ENCODE measurements around the gene TM9SF1. TPM values are rescaled to one million over a fixed set of nuclear protein-coding genes. Genes with fewer than 3 reads are reported as not detected.

The TM9SF1 gene
- total and polyA plus RNA-seq, 2 of the 13 experiments (the other 11 are each of a cell fraction or from before 2014, with no cell fraction given), result 83.2 to 110 TPM

DNA sequence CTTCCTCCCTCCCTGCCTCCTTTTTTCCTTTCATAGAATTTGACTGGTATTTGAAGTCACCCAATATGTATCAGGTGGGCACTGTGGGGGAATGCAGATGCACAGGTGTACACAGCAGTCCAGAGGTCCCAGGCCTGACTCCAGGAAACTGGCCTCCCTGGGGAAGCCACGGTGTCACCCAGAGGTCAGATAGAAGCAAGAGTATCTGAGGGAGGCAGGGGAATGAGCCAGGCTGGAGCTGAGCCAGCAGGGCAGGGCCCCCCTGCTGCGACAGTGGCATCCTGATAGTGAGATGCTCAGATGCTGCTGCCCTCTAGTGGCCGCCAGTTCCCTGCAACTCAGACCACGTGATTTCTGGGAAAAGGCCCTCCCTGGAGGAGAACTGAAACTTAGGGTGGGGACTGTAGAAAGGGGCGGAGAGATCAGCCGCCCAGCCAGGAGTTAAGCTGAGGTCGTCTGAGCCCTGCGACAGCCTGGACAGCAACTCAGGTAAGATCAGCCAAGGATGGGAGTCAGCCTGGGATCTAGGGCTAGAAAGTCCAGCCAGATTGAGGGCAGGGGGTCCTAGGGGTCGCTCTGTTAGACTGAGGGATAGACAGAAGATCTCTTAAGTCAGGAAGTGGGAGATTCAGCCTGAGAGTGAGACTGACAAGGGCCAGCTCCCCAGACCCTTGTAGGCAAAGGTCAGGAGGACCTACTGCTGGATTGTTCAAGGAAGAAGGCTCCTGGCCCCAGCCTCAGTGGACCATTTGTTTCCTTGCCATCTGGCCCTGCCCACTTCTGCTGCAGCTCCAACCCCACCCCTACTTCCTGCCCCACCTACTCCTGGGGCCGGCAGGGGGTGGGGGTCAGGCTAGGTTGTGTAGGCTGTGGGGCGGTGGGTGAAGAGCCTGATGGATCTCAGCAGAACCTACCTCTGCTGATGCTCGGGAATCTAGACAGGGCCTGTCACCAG lies 34.1 kb downstream of the TM9SF1 start, which contains the start of gene IRF9:
Gene IRF9 (plus strand): TSS at position 416 of the 955 bp plus-strand sequence. CDS start 880 bp downstream, outside the sequence.
- peaks cover 57 to 68% of the 10 kb centered on the region in 2 experiments for H3K36me3 ChIP-seq (replicated peaks in 1 of 2; ENCODE audit: control insufficient read depth in 1 of 2, insufficient read depth in 2 of 2, low read length in 2 of 2)
- peak; percentile 95 for TF ChIP-seq KLF12 (CRISPR knock-in tag; IDR thresholded peaks at IDR 0.05; ENCODE audit: borderline replicate concordance)
- TF ChIP-seq, protein P1, sequence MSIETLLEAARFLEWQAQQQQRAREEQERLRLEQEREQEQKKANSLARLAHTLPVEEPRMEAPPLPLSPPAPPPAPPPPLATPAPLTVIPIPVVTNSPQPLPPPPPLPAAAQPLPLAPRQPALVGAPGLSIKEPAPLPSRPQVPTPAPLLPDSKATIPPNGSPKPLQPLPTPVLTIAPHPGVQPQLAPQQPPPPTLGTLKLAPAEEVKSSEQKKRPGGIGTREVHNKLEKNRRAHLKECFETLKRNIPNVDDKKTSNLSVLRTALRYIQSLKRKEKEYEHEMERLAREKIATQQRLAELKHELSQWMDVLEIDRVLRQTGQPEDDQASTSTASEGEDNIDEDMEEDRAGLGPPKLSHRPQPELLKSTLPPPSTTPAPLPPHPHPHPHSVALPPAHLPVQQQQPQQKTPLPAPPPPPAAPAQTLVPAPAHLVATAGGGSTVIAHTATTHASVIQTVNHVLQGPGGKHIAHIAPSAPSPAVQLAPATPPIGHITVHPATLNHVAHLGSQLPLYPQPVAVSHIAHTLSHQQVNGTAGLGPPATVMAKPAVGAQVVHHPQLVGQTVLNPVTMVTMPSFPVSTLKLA (IDR thresholded peaks at IDR 0.05), result peak; percentile 83
- TF ChIP-seq CCDC6 (CRISPR knock-in tag; IDR thresholded peaks at IDR 0.05), result peak; percentile 100
- TF ChIP-seq PCBP2 (optimal IDR thresholded peaks at IDR 0.05; ENCODE audit: low read depth, low read length, poor library complexity, severe bottlenecking), result no peak
- TF ChIP-seq, protein P2, sequence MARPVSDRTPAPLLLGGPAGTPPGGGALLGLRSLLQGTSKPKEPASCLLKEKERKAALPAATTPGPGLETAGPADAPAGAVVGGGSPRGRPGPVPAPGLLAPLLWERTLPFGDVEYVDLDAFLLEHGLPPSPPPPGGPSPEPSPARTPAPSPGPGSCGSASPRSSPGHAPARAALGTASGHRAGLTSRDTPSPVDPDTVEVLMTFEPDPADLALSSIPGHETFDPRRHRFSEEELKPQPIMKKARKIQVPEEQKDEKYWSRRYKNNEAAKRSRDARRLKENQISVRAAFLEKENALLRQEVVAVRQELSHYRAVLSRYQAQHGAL (CRISPR knock-in tag; IDR thresholded peaks at IDR 0.05; ENCODE audit: not compliant biosample characterization), result peak; percentile 63
- TF ChIP-seq PRMT3 (CRISPR knock-in tag; IDR thresholded peaks at IDR 0.05; ENCODE audit: borderline replicate concordance, low read depth), result peak; percentile 90; the same call in 1 of the 2 replicates
- TF ChIP-seq, protein P3, sequence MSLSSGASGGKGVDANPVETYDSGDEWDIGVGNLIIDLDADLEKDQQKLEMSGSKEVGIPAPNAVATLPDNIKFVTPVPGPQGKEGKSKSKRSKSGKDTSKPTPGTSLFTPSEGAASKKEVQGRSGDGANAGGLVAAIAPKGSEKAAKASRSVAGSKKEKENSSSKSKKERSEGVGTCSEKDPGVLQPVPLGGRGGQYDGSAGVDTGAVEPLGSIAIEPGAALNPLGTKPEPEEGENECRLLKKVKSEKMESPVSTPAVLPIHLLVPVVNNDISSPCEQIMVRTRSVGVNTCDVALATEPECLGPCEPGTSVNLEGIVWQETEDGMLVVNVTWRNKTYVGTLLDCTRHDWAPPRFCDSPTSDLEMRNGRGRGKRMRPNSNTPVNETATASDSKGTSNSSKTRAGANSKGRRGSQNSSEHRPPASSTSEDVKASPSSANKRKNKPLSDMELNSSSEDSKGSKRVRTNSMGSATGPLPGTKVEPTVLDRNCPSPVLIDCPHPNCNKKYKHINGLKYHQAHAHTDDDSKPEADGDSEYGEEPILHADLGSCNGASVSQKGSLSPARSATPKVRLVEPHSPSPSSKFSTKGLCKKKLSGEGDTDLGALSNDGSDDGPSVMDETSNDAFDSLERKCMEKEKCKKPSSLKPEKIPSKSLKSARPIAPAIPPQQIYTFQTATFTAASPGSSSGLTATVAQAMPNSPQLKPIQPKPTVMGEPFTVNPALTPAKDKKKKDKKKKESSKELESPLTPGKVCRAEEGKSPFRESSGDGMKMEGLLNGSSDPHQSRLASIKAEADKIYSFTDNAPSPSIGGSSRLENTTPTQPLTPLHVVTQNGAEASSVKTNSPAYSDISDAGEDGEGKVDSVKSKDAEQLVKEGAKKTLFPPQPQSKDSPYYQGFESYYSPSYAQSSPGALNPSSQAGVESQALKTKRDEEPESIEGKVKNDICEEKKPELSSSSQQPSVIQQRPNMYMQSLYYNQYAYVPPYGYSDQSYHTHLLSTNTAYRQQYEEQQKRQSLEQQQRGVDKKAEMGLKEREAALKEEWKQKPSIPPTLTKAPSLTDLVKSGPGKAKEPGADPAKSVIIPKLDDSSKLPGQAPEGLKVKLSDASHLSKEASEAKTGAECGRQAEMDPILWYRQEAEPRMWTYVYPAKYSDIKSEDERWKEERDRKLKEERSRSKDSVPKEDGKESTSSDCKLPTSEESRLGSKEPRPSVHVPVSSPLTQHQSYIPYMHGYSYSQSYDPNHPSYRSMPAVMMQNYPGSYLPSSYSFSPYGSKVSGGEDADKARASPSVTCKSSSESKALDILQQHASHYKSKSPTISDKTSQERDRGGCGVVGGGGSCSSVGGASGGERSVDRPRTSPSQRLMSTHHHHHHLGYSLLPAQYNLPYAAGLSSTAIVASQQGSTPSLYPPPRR (CRISPR knock-in tag; IDR thresholded peaks at IDR 0.05; ENCODE audit: borderline replicate concordance), result peak; percentile 66; the same call in 1 of the 2 replicates
- TF ChIP-seq, protein P4, sequence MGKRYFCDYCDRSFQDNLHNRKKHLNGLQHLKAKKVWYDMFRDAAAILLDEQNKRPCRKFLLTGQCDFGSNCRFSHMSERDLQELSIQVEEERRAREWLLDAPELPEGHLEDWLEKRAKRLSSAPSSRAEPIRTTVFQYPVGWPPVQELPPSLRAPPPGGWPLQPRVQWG (CRISPR knock-in tag; IDR thresholded peaks at IDR 0.05; ENCODE audit: borderline replicate concordance, low read depth), result no peak
- peak; percentile 64 for TF ChIP-seq ZNF777 (CRISPR knock-in tag; IDR thresholded peaks at IDR 0.05)
- TF ChIP-seq, protein P5, sequence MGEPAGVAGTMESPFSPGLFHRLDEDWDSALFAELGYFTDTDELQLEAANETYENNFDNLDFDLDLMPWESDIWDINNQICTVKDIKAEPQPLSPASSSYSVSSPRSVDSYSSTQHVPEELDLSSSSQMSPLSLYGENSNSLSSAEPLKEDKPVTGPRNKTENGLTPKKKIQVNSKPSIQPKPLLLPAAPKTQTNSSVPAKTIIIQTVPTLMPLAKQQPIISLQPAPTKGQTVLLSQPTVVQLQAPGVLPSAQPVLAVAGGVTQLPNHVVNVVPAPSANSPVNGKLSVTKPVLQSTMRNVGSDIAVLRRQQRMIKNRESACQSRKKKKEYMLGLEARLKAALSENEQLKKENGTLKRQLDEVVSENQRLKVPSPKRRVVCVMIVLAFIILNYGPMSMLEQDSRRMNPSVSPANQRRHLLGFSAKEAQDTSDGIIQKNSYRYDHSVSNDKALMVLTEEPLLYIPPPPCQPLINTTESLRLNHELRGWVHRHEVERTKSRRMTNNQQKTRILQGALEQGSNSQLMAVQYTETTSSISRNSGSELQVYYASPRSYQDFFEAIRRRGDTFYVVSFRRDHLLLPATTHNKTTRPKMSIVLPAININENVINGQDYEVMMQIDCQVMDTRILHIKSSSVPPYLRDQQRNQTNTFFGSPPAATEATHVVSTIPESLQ (CRISPR knock-in tag; conservative IDR thresholded peaks at IDR 0.05), result peak; percentile 95

More for the DNA sequence above, 34.1 kb downstream of the TM9SF1 start, which contains the start of gene IRF9:
- peak; percentile 99 for FAIRE-seq
- H3K9ac ChIP-seq (ENCODE audit: insufficient read depth, low read depth, low read length), result peak within 1 kb of the TSS; percentile 76
- peak; percentile 99 for DNase-seq (ENCODE audit: low spot score)
- H3K4me1 ChIP-seq (ENCODE audit: insufficient read depth, low read length), result peaks cover 28% of the 10 kb centered on the region
- ChIA-PET POLR2A (interaction anchor here (0.8 to 11.8 kb wide), 42 partner anchors 9 to 1183 kb away, joined by 3 to 233 read pairs (median 8); partner anchors contain the start of genes ACIN1, C14orf119, CHMP4A and CIDEB), CTCF (ENCODE audit: low intra/inter-chr PET ratio, low total read pairs) (interaction anchor here (0.7 to 2.4 kb wide), 9 partner anchors 21 to 147 kb away, joined by 3 to 12 read pairs (median 6); partner anchors contain the start of genes DCAF11 and PSME1)
- intact Hi-C loops (cut with micrococcal nuclease; ENCODE audit: unreplicated experiment), result loop anchor here (1.0 kb wide), 10 partner anchors 15 to 147 kb away; partner anchors contain the start of genes CHMP4A, EMC9, IPO4 and PCK2
- in situ Hi-C loops (cut with HindIII; ENCODE audit: extremely low pct_ligation_motif_present, low pct_unique_long_range_greater_than_20kb), result loop anchor here (5.0 kb wide), 1 partner anchor 104 kb away; no protein-coding TSS in a partner anchor
- 3% methylated on average over 12 of the region's 12 CpGs for WGBS (ENCODE audit: low lambda C conversion rate)
- BruUV-seq (replicated peaks), result TSS peak; percentile 47
- peak within 1 kb of the TSS; percentile 62 for H3K27ac ChIP-seq (ENCODE audit: extremely low read length, insufficient read depth, low read length)
- H3K79me2 ChIP-seq (ENCODE audit: insufficient read depth, low read length), result peaks cover 5% of the 10 kb centered on the region
- no peaks in the 10 kb centered on the region; a peak in 1 of 5 replicates for H3K27me3 ChIP-seq (ENCODE audit: control insufficient read depth in 1 of 2, insufficient read depth in 2 of 2, low read length in 2 of 2)
- H2AFZ ChIP-seq (ENCODE audit: low read length), result peak within 1 kb of the TSS; percentile 32
- no peaks in the 10 kb centered on the region for H4K20me1 ChIP-seq (ENCODE audit: insufficient read depth, low read length)
- H3K4me3 ChIP-seq (replicated peaks in 1 of 3; ENCODE audit: insufficient read depth in 1 of 3, low read depth in 2 of 3, low read length in 3 of 3), result peak within 1 kb of the TSS; percentile 50 to 78 (median 64)
- ATAC-seq, result peak; percentile 92
- peak within 1 kb of the TSS; percentile 98 for H3K4me2 ChIP-seq (ENCODE audit: low read depth, low read length)
- H3K9me3 ChIP-seq (ENCODE audit: low read length), result no peaks in the 10 kb centered on the region
